HCT116 (cell line): ENCODE data around the gene DYNLRB2. TPM values are rescaled to one million over a fixed set of nuclear protein-coding genes. Genes with fewer than 3 reads are reported as not detected.

Experiments
- ATAC-seq: fragments of 200-7000 bp; cut with Tn5 transposase; 2 replicates; pipeline ENCODE4 v1.9.1; 2020; ENCODE audit warnings: mild to moderate bottlenecking, moderate library complexity
- BruUV-seq: library from RNA; stranded (reverse); fragments of 400-500 nt; replicated peaks from 2 replicates; lab custom pipeline; 2021; lab: Mats Ljungman, UMichigan
- CTCF ChIA-PET: fragments of 300-600 bp; sonication (Branson Sonifier 250); formaldehyde crosslinking; loops from one replicate; lab custom pipeline; 2021; ENCODE audit warnings: antibody characterized with exemption; lab: Charles Lee
- POLR2A ChIA-PET: fragments of 300-600, 350-600 bp; sonication (Branson Sonifier 250); formaldehyde crosslinking; loops from one replicate; lab custom pipeline; 2021; ENCODE audit warnings: antibody characterized with exemption; lab: Charles Lee
- RAD21 ChIA-PET, 2 experiments: fragments of 300-600 bp; sonication (Branson Sonifier 250); formaldehyde crosslinking; loops; one replicate each; lab custom pipeline; 2023; ENCODE audit warnings: low total read pairs in 2 of 2; ENCODE audit not compliant: uncharacterized antibody in 2 of 2, unreplicated experiment in 2 of 2, low non-redundant PET in 1 of 2; lab: Charles Lee
- DNase-seq: peaks from one replicate; pipeline ENCODE4 v3.0.0-alpha.2; 2010; ENCODE audit warnings: low read depth, low spot score
- H2AFZ ChIP-seq: fragments of 200-600 bp; shearing (Covaris generic), sonication (generic); 2 replicates; pipeline ENCODE4 v1.6.1; 2017; ENCODE audit warnings: low read depth, mixed run types, mixed read lengths, antibody characterized with exemption, low read length; ENCODE audit not compliant: poor library complexity, severe bottlenecking
- H3K27ac ChIP-seq: 2 replicates; pipeline ENCODE4 v1.5.1; 2012; ENCODE audit warnings: low read depth, low read length
- H3K27me3 ChIP-seq: fragments of 200-600 bp; sonication (generic); 2 replicates; pipeline ENCODE4 v1.6.1; 2016; ENCODE audit warnings: mixed run types, low read length, mixed read lengths; ENCODE audit not compliant: insufficient read depth
- H3K36me3 ChIP-seq, 2 experiments: fragments of 200-500 bp in 1 of 2; fragments of 200-600 bp in 1 of 2; sonication (Bioruptor generic) in 1 of 2; sonication (generic) in 1 of 2; 2 replicates each; pipeline versions ENCODE4 v1.5.1 to v1.6.1; 2014 to 2016; ENCODE audit warnings: low read length in 2 of 2, inconsistent platforms in 1 of 2, mixed read lengths in 1 of 2, mixed run types in 1 of 2; ENCODE audit not compliant: insufficient read depth in 2 of 2, control insufficient read depth in 1 of 2
- H3K4me1 ChIP-seq, 2 experiments: fragments of 200-600 bp in 1 of 2; sonication (generic) in 1 of 2; 2 replicates each; pipeline versions ENCODE4 v1.5.1 to v1.6.1; 2012 to 2017; ENCODE audit warnings: low read length in 2 of 2, inconsistent platforms in 1 of 2, mild to moderate bottlenecking in 1 of 2, mixed read lengths in 1 of 2, mixed run types in 1 of 2, moderate library complexity in 1 of 2; ENCODE audit not compliant: insufficient read depth in 2 of 2, control insufficient read depth in 1 of 2
- H3K4me2 ChIP-seq: fragments of 200-600 bp; sonication (generic); 2 replicates; pipeline ENCODE4 v1.6.1; 2017; ENCODE audit warnings: mixed run types, low read length, mixed read lengths
- H3K4me3 ChIP-seq, 2 experiments: fragments of 200-600 bp in 1 of 2; sonication (generic) in 1 of 2; replicated peaks in 1 of 2; 2 replicates each; pipeline ENCODE4 v1.5.1; 2011 to 2016; ENCODE audit warnings: low read length in 2 of 2, control low read depth in 1 of 2, low read depth in 1 of 2, mild to moderate bottlenecking in 1 of 2, mixed read lengths in 1 of 2, mixed run types in 1 of 2
- H3K79me2 ChIP-seq: fragments of 200-600 bp; sonication (generic); 2 replicates; pipeline ENCODE4 v1.6.1; 2017; ENCODE audit warnings: mild to moderate bottlenecking, mixed run types, low read length, moderate library complexity, mixed read lengths; ENCODE audit not compliant: insufficient read depth
- H3K9ac ChIP-seq: fragments of 200-600 bp; sonication (generic); 2 replicates; pipeline ENCODE4 v1.6.1; 2016; ENCODE audit warnings: low read length, mixed read lengths
- H3K9me2 ChIP-seq: fragments of 200-600 bp; sonication (generic), shearing (Covaris generic); 2 replicates; pipeline ENCODE4 v1.6.1; 2017; ENCODE audit warnings: mixed run types, mild to moderate bottlenecking, moderate library complexity; ENCODE audit not compliant: insufficient read depth
- H3K9me3 ChIP-seq, 2 experiments: fragments of 200-500 bp in 1 of 2; fragments of 200-600 bp in 1 of 2; sonication (Bioruptor generic) in 1 of 2; sonication (generic) in 1 of 2; 2 replicates each; pipeline ENCODE4 v1.6.1; 2014 to 2017; ENCODE audit warnings: low read length in 2 of 2, mixed read lengths in 2 of 2, inconsistent platforms in 1 of 2, low read depth in 1 of 2, mild to moderate bottlenecking in 1 of 2, mixed run types in 1 of 2, moderate library complexity in 1 of 2; ENCODE audit not compliant: control insufficient read depth in 1 of 2, insufficient read depth in 1 of 2
- H4K20me1 ChIP-seq: fragments of 200-600 bp; sonication (generic), shearing (Covaris generic); 2 replicates; pipeline ENCODE4 v1.6.1; 2017; ENCODE audit warnings: mixed run types, mild to moderate bottlenecking, moderate library complexity; ENCODE audit not compliant: insufficient read depth
- EGR1 ChIP-seq: IDR thresholded peaks from 2 replicates; pipeline ENCODE4 v1.6.1; 2012; ENCODE audit warnings: low read depth
- EZH2 ChIP-seq: fragments of 200-600 bp; sonication (generic); IDR thresholded peaks from 2 replicates; pipeline ENCODE4 v1.6.1; 2017; ENCODE audit warnings: antibody characterized with exemption, mixed run types
- POLR2A ChIP-seq: IDR thresholded peaks from 2 replicates; pipeline ENCODE4 v1.7.0; 2011; ENCODE audit warnings: borderline replicate concordance; ENCODE audit not compliant: insufficient read depth, insufficient read length; ENCODE audit errors: extremely low read depth
- POLR2AphosphoS5 ChIP-seq: IDR thresholded peaks from 2 replicates; pipeline ENCODE4 v1.6.1; 2011; ENCODE audit warnings: mild to moderate bottlenecking, low read depth, low read length, moderate library complexity
- RAD21 ChIP-seq: IDR thresholded peaks from 2 replicates; pipeline ENCODE4 v1.6.1; 2012; ENCODE audit warnings: low read depth, mild to moderate bottlenecking
- SIN3A ChIP-seq: IDR thresholded peaks from 2 replicates; pipeline ENCODE4 v1.6.1; 2012; ENCODE audit warnings: low read depth
- SP1 ChIP-seq: IDR thresholded peaks from 2 replicates; pipeline ENCODE4 v1.6.1; 2012; ENCODE audit warnings: low read depth
- SRF ChIP-seq: IDR thresholded peaks from 2 replicates; pipeline ENCODE4 v1.6.1; 2012; ENCODE audit warnings: low read depth
- YY1 ChIP-seq: IDR thresholded peaks from 2 replicates; pipeline ENCODE4 v1.6.1; 2011; ENCODE audit warnings: low read length, low read depth, moderate library complexity, mild to moderate bottlenecking; ENCODE audit not compliant: insufficient replicate concordance; ENCODE audit errors: extremely low read depth
- intact Hi-C: fragments of 100-400 bp; cut with micrococcal nuclease; formaldehyde crosslinking; loops from 2 replicates; pipeline ENCODE4 v1.10.0; 2022
- total RNA-seq: library from RNA; stranded (reverse); gene quantifications from one replicate; pipeline ENCODE4 v1.2.1, GENCODE V29; 2021; ENCODE audit not compliant: unreplicated experiment
- TF ChIP-seq, protein P1 (sequence below): IDR thresholded peaks from 2 replicates; pipeline ENCODE4 v1.6.1; 2012; ENCODE audit warnings: low read depth
- TF ChIP-seq, protein P2 (sequence below): IDR thresholded peaks from 2 replicates; pipeline ENCODE4 v1.6.1; 2012
- TF ChIP-seq, protein P3 (sequence below): IDR thresholded peaks from 2 replicates; pipeline ENCODE4 v1.6.1; 2011; ENCODE audit warnings: mild to moderate bottlenecking, low read length, moderate library complexity; ENCODE audit not compliant: insufficient replicate concordance; ENCODE audit errors: extremely low read depth
- TF ChIP-seq, protein P4 (sequence below): IDR thresholded peaks from 2 replicates; pipeline ENCODE4 v1.6.1; 2012

Gene DYNLRB2
- total RNA-seq, 1 experiment from 2014 or later = not detected

DNA sequence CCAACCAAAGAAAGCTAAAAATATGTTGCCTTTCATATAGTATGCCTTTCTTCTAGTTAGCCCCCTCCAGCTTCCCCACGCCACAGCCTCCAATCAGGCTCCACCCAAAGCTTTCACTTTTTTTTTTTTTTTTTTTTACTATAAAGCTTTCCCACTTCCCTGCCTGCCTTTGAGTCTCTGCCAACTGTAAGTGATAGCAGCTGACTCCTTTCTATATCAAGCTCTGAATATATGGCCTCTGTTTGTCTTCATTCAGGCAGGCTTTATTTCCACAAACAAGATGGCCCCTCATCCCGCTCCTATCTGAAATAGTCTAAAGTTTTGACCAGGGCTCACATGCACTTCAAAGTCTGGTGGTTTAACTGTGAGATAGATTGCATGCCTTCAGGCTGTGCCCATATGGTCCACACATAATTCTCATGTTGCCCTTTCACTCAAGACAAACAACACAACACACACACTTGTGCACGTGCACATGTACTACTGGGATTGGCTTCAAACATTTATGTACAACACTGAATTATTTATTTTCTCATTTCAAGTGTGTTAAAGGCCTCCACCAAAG lies 39.8 kb upstream of the DYNLRB2 start:
- TF ChIP-seq SP1 (no peak), EZH2 (no peak), SIN3A (no peak)
- TF ChIP-seq, protein P1, sequence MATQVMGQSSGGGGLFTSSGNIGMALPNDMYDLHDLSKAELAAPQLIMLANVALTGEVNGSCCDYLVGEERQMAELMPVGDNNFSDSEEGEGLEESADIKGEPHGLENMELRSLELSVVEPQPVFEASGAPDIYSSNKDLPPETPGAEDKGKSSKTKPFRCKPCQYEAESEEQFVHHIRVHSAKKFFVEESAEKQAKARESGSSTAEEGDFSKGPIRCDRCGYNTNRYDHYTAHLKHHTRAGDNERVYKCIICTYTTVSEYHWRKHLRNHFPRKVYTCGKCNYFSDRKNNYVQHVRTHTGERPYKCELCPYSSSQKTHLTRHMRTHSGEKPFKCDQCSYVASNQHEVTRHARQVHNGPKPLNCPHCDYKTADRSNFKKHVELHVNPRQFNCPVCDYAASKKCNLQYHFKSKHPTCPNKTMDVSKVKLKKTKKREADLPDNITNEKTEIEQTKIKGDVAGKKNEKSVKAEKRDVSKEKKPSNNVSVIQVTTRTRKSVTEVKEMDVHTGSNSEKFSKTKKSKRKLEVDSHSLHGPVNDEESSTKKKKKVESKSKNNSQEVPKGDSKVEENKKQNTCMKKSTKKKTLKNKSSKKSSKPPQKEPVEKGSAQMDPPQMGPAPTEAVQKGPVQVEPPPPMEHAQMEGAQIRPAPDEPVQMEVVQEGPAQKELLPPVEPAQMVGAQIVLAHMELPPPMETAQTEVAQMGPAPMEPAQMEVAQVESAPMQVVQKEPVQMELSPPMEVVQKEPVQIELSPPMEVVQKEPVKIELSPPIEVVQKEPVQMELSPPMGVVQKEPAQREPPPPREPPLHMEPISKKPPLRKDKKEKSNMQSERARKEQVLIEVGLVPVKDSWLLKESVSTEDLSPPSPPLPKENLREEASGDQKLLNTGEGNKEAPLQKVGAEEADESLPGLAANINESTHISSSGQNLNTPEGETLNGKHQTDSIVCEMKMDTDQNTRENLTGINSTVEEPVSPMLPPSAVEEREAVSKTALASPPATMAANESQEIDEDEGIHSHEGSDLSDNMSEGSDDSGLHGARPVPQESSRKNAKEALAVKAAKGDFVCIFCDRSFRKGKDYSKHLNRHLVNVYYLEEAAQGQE = no peak
- TF ChIP-seq, protein P2, sequence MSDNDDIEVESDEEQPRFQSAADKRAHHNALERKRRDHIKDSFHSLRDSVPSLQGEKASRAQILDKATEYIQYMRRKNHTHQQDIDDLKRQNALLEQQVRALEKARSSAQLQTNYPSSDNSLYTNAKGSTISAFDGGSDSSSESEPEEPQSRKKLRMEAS = no peak
- no peak overlapping the region for H3K27ac ChIP-seq
- no peak for ATAC-seq
- H3K4me1 ChIP-seq = no peaks in the 10 kb centered on the region
- POLR2A ChIA-PET = no interaction called here
- intact Hi-C loops = no loop called here
- no peak overlapping the region for H3K4me3 ChIP-seq
- H3K79me2 ChIP-seq = no peaks in the 10 kb centered on the region
- no peak overlapping the region for H3K4me2 ChIP-seq
- no peaks in the 10 kb centered on the region for H3K36me3 ChIP-seq
- no peaks in the 10 kb centered on the region for H3K27me3 ChIP-seq
- no peaks in the 10 kb centered on the region for H4K20me1 ChIP-seq
- RAD21 ChIA-PET = no interaction called here
- H3K9me2 ChIP-seq = no peaks in the 10 kb centered on the region
- CTCF ChIA-PET = no interaction called here
- H3K9me3 ChIP-seq = peaks cover 15 to 21% of the 10 kb centered on the region in 2 experiments; a peak in 2 of 4 replicates
- H2AFZ ChIP-seq = no peak overlapping the region
- no TSS peak for BruUV-seq
- DNase-seq = no peak
- no peak overlapping the region for H3K9ac ChIP-seq

DNA sequence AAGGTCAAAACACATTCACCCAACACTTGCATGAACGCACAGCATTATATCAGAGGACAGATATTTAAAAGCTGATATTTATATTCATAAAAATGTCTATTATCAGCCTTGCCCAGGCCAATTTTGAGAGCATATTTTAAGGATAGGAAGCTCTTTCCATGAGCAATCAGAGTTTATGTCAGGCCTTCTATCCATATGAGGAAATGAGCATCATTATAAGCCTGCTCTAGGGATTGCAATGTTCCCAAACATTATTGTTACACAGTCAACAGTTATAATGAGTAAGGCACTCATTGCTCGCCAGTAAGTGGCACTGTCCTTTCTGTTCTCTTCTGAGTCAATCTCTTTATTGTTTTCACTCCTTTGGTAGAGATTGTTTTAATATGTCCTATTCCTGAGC lies 37.7 kb upstream of the DYNLRB2 start:
- no peak for ATAC-seq
- DNase-seq = no peak
- Histone ChIP-seq H3K4me3 (no peak overlapping the region), H3K4me2 (no peak overlapping the region), H2AFZ (no peak overlapping the region), H3K4me1 (no peaks in the 10 kb centered on the region), H3K9ac (no peak overlapping the region), H3K79me2 (no peaks in the 10 kb centered on the region), H3K36me3 (no peaks in the 10 kb centered on the region), H3K27ac (no peak overlapping the region), H3K9me2 (no peaks in the 10 kb centered on the region), H3K9me3 (peaks cover 16 to 20% of the 10 kb centered on the region in 2 experiments; a peak in 2 of 4 replicates), H3K27me3 (no peaks in the 10 kb centered on the region), H4K20me1 (no peaks in the 10 kb centered on the region)
- CTCF ChIA-PET = no interaction called here
- no TSS peak for BruUV-seq
- POLR2A ChIA-PET = no interaction called here
- RAD21 ChIA-PET = no interaction called here
- intact Hi-C loops = no loop called here
- TF ChIP-seq POLR2AphosphoS5 (no peak), EZH2 (no peak), SIN3A (no peak), RAD21 (no peak), SRF (no peak), YY1 (no peak), EGR1 (no peak), SP1 (no peak), POLR2A (no peak)
- TF ChIP-seq, protein P3, sequence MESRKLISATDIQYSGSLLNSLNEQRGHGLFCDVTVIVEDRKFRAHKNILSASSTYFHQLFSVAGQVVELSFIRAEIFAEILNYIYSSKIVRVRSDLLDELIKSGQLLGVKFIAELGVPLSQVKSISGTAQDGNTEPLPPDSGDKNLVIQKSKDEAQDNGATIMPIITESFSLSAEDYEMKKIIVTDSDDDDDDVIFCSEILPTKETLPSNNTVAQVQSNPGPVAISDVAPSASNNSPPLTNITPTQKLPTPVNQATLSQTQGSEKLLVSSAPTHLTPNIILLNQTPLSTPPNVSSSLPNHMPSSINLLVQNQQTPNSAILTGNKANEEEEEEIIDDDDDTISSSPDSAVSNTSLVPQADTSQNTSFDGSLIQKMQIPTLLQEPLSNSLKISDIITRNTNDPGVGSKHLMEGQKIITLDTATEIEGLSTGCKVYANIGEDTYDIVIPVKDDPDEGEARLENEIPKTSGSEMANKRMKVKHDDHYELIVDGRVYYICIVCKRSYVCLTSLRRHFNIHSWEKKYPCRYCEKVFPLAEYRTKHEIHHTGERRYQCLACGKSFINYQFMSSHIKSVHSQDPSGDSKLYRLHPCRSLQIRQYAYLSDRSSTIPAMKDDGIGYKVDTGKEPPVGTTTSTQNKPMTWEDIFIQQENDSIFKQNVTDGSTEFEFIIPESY = no peak
- TF ChIP-seq, protein P4, sequence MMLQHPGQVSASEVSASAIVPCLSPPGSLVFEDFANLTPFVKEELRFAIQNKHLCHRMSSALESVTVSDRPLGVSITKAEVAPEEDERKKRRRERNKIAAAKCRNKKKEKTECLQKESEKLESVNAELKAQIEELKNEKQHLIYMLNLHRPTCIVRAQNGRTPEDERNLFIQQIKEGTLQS = no peak
